SK-N-SH treated with all-trans-retinoic acid at 6 μM for 48 hours (cell line): Measurements from ENCODE around the gene CAMKMT.

Source experiments
- ATAC-seq: fragments of 200-7000 bp; cut with Tn5 transposase; 3 replicates; pipeline ENCODE4 v1.9.1; 2020; ENCODE audit warnings: mild to moderate bottlenecking, moderate library complexity
- ARNTL ChIP-seq: fragments of 450-650 bp; formaldehyde crosslinking; IDR thresholded peaks from 2 replicates; pipeline ENCODE4 v1.5.0; 2020; ENCODE audit warnings: low read depth, mild to moderate bottlenecking, moderate library complexity, borderline replicate concordance
- CSDC2 ChIP-seq: fragments of 250-450 bp; sonication (Bioruptor Pico); IDR thresholded peaks from 2 replicates; pipeline ENCODE4 v1.5.0; 2020; ENCODE audit warnings: mild to moderate bottlenecking, moderate library complexity
- GLIS3 ChIP-seq: fragments of 250-450 bp; sonication (Bioruptor Pico); IDR thresholded peaks from 2 replicates; pipeline ENCODE4 v1.5.0; 2020; ENCODE audit warnings: mild to moderate bottlenecking, moderate library complexity
- ISL1 ChIP-seq: fragments of 250-450 bp; sonication (Bioruptor Pico); IDR thresholded peaks from 2 replicates; pipeline ENCODE4 v2.1.2; 2022; ENCODE audit warnings: mild to moderate bottlenecking, moderate library complexity
- PPARA ChIP-seq: fragments of 250-450 bp; sonication (Bioruptor Pico); IDR thresholded peaks from 2 replicates; pipeline ENCODE4 v1.5.0; 2020; ENCODE audit warnings: mild to moderate bottlenecking, borderline replicate concordance
- RARB ChIP-seq: fragments of 250-450 bp; sonication (Bioruptor Pico); IDR thresholded peaks from 2 replicates; pipeline ENCODE4 v1.8.0; 2021; ENCODE audit warnings: mild to moderate bottlenecking, moderate library complexity
- SNAI2 ChIP-seq: fragments of 250-450 bp; sonication (Bioruptor Pico); IDR thresholded peaks from 2 replicates; pipeline ENCODE4 v1.5.0; 2020; ENCODE audit warnings: mild to moderate bottlenecking, moderate library complexity
- TCF4 ChIP-seq: fragments of 250-450 bp; sonication (Bioruptor Pico); IDR thresholded peaks from 2 replicates; pipeline ENCODE4 v1.8.0; 2021; ENCODE audit warnings: mild to moderate bottlenecking, moderate library complexity, borderline replicate concordance
- ZFP3 ChIP-seq: fragments of 250-450 bp; sonication (Bioruptor Pico); IDR thresholded peaks from 2 replicates; pipeline ENCODE4 v1.5.0; 2020; ENCODE audit warnings: mild to moderate bottlenecking, moderate library complexity
- ZFP30 ChIP-seq: fragments of 450-650 bp; formaldehyde crosslinking; IDR thresholded peaks from 2 replicates; pipeline ENCODE4 v1.5.0; 2022; ENCODE audit warnings: mild to moderate bottlenecking, moderate library complexity
- ZNF70 ChIP-seq: fragments of 450-650 bp; formaldehyde crosslinking; IDR thresholded peaks from 2 replicates; pipeline ENCODE4 v1.5.0; 2020; ENCODE audit warnings: mild to moderate bottlenecking, moderate library complexity
- ZNF8 ChIP-seq: fragments of 450-650 bp; formaldehyde crosslinking; IDR thresholded peaks from 2 replicates; pipeline ENCODE4 v1.5.0; 2020; ENCODE audit warnings: mild to moderate bottlenecking, moderate library complexity
- TF ChIP-seq, protein P1 (sequence below): fragments of 250-450 bp; sonication (Bioruptor Pico); IDR thresholded peaks from 2 replicates; pipeline ENCODE4 v1.8.0; 2020; ENCODE audit warnings: mild to moderate bottlenecking, moderate library complexity, borderline replicate concordance
- TF ChIP-seq, protein P2 (sequence below): fragments of 250-450 bp; sonication (Bioruptor Pico); IDR thresholded peaks from 2 replicates; pipeline ENCODE4 v1.5.0; 2020; ENCODE audit warnings: mild to moderate bottlenecking, moderate library complexity
- TF ChIP-seq, protein P3 (sequence below): fragments of 250-450 bp; sonication (Bioruptor Pico); IDR thresholded peaks from 2 replicates; pipeline ENCODE4 v1.5.1; 2020; ENCODE audit warnings: low read depth, mild to moderate bottlenecking, moderate library complexity
- TF ChIP-seq, protein P4 (sequence below): fragments of 250-450 bp; sonication (Bioruptor Pico); IDR thresholded peaks from 2 replicates; pipeline ENCODE4 v1.5.1; 2021; ENCODE audit warnings: mild to moderate bottlenecking, moderate library complexity
- TF ChIP-seq, protein P5 (sequence below): fragments of 250-450 bp; sonication (Bioruptor Pico); IDR thresholded peaks from 2 replicates; pipeline ENCODE4 v1.8.0; 2021; ENCODE audit warnings: low read depth, mild to moderate bottlenecking, moderate library complexity, borderline replicate concordance

The CAMKMT gene

DNA sequence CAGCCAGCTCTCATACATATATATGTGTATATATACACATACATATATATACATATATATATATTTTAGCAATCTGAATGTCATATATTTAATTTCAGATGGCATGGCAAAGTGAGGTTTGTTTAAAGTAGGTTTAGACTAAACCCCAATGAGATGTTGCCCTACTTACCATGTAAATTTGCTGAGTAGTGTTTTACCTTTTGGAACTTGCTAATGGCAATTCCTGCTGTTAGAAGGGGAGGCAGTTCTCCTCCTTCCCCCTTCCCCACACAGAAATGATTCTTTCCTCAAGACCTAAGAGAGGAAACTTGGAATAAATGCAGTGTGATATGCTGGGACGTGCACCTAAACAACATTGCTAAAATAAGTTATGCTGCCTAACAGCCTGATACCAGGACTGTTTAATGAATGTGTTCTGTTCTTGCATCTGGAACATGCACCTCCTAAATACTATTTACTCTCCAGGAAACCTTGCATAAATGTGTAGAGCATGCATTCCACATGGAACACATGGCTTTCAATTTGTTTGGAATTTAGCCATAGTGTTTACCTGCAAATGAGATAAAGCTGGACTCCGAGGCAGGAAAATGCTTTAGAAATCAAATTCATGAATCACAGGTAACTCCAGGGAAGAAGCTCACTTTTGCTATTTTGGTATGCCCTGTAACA lies 326.8 kb downstream of the CAMKMT start:
- TF ChIP-seq TCF4 (CRISPR knock-in tag) (peak; percentile 41; the same call in 1 of the 2 replicates), ARNTL (no peak)
- no peak for ATAC-seq

DNA sequence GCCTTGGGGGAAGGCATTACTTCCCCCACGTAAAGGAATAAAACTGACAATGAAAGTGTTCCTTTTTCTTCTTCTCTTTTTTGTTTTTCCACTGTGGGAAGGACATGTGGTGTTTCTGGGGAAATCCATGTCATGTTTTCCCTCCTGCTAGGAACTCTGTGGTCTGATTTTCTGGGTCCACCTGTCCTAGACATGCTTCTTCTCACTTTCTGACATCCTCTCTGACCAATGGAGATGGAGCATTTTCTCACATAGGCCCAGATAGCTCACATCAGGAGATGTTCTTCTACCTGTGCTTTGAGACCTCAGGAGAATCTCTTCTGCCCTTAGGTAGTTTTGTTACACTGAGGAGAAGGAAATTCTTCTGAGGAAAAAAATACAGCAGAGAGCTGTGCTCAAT lies 327.8 kb downstream of the CAMKMT start:
- TF ChIP-seq ARNTL = no peak
- TF ChIP-seq, protein P1, sequence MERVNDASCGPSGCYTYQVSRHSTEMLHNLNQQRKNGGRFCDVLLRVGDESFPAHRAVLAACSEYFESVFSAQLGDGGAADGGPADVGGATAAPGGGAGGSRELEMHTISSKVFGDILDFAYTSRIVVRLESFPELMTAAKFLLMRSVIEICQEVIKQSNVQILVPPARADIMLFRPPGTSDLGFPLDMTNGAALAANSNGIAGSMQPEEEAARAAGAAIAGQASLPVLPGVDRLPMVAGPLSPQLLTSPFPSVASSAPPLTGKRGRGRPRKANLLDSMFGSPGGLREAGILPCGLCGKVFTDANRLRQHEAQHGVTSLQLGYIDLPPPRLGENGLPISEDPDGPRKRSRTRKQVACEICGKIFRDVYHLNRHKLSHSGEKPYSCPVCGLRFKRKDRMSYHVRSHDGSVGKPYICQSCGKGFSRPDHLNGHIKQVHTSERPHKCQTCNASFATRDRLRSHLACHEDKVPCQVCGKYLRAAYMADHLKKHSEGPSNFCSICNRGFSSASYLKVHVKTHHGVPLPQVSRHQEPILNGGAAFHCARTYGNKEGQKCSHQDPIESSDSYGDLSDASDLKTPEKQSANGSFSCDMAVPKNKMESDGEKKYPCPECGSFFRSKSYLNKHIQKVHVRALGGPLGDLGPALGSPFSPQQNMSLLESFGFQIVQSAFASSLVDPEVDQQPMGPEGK (CRISPR knock-in tag) = no peak
- TF ChIP-seq, protein P2, sequence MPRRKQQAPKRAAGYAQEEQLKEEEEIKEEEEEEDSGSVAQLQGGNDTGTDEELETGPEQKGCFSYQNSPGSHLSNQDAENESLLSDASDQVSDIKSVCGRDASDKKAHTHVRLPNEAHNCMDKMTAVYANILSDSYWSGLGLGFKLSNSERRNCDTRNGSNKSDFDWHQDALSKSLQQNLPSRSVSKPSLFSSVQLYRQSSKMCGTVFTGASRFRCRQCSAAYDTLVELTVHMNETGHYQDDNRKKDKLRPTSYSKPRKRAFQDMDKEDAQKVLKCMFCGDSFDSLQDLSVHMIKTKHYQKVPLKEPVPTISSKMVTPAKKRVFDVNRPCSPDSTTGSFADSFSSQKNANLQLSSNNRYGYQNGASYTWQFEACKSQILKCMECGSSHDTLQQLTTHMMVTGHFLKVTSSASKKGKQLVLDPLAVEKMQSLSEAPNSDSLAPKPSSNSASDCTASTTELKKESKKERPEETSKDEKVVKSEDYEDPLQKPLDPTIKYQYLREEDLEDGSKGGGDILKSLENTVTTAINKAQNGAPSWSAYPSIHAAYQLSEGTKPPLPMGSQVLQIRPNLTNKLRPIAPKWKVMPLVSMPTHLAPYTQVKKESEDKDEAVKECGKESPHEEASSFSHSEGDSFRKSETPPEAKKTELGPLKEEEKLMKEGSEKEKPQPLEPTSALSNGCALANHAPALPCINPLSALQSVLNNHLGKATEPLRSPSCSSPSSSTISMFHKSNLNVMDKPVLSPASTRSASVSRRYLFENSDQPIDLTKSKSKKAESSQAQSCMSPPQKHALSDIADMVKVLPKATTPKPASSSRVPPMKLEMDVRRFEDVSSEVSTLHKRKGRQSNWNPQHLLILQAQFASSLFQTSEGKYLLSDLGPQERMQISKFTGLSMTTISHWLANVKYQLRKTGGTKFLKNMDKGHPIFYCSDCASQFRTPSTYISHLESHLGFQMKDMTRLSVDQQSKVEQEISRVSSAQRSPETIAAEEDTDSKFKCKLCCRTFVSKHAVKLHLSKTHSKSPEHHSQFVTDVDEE (CRISPR knock-in tag) = no peak
- TF ChIP-seq, protein P3, sequence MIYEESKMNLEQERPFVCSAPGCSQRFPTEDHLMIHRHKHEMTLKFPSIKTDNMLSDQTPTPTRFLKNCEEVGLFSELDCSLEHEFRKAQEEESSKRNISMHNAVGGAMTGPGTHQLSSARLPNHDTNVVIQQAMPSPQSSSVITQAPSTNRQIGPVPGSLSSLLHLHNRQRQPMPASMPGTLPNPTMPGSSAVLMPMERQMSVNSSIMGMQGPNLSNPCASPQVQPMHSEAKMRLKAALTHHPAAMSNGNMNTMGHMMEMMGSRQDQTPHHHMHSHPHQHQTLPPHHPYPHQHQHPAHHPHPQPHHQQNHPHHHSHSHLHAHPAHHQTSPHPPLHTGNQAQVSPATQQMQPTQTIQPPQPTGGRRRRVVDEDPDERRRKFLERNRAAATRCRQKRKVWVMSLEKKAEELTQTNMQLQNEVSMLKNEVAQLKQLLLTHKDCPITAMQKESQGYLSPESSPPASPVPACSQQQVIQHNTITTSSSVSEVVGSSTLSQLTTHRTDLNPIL = no peak
- TF ChIP-seq SNAI2 = no peak
- no peak for TF ChIP-seq CSDC2 (CRISPR knock-in tag)
- no peak for TF ChIP-seq ZFP3 (CRISPR knock-in tag)
- ATAC-seq = no peak

DNA sequence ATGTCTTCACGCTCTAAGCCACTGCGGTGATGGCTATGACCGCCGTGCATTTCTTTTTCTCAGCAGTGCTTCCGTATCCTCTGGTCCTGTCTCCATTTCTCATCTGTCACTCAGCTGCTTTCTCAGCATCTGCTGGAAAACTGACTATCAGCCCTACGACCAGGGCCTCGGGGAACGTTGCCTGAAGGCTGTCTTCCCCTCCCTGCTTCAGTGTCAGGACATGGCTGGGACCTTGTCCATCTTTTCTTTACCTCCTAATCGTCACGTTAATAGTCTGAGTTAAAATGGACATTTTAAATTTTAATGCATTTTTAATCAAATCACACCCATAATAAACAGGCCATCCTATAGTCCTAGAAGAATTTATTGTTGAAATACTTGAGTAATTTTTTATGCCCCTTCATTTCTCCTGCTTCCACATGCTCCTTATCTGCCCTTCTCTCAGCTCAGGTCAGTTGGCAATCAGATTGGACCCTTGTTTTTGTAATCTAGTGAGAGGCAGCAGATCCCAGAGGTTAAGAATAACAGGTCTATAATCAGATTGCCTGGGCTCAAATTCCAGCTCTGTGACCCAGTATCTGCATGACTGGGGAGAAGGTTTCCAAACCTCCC lies 329.5 kb downstream of the CAMKMT start:
- ATAC-seq = no peak; the same call in 2 of the 3 replicates
- TF ChIP-seq ZNF8 (CRISPR knock-in tag) = no peak
- no peak for TF ChIP-seq GLIS3 (CRISPR knock-in tag)
- peak; percentile 81 for TF ChIP-seq ISL1 (CRISPR knock-in tag)
- TF ChIP-seq, protein P4, sequence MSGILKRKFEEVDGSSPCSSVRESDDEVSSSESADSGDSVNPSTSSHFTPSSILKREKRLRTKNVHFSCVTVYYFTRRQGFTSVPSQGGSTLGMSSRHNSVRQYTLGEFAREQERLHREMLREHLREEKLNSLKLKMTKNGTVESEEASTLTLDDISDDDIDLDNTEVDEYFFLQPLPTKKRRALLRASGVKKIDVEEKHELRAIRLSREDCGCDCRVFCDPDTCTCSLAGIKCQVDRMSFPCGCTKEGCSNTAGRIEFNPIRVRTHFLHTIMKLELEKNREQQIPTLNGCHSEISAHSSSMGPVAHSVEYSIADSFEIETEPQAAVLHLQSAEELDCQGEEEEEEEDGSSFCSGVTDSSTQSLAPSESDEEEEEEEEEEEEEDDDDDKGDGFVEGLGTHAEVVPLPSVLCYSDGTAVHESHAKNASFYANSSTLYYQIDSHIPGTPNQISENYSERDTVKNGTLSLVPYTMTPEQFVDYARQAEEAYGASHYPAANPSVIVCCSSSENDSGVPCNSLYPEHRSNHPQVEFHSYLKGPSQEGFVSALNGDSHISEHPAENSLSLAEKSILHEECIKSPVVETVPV = no peak
- peak; percentile 69; the same call in 1 of the 2 replicates for TF ChIP-seq TCF4 (CRISPR knock-in tag)
- TF ChIP-seq SNAI2 = peak; percentile 65
- no peak for TF ChIP-seq ZFP30 (CRISPR knock-in tag)
- TF ChIP-seq RARB (CRISPR knock-in tag) = no peak
- TF ChIP-seq, protein P2 (CRISPR knock-in tag) = peak; percentile 96
- TF ChIP-seq PPARA = peak; percentile 6; the same call in 1 of the 2 replicates
- TF ChIP-seq ZNF70 (CRISPR knock-in tag) = peak; percentile 22; the same call in 1 of the 2 replicates
- TF ChIP-seq, protein P5, sequence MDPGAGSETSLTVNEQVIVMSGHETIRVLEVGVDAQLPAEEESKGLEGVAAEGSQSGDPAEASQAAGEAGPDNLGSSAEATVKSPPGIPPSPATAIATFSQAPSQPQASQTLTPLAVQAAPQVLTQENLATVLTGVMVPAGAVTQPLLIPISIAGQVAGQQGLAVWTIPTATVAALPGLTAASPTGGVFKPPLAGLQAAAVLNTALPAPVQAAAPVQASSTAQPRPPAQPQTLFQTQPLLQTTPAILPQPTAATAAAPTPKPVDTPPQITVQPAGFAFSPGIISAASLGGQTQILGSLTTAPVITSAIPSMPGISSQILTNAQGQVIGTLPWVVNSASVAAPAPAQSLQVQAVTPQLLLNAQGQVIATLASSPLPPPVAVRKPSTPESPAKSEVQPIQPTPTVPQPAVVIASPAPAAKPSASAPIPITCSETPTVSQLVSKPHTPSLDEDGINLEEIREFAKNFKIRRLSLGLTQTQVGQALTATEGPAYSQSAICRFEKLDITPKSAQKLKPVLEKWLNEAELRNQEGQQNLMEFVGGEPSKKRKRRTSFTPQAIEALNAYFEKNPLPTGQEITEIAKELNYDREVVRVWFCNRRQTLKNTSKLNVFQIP (CRISPR knock-in tag) = no peak
